SK-N-SH treated with all-trans-retinoic acid at 6 μM for 48 hours (cell line): ENCODE measurements around the gene RIC1.

Experiments
- ZC3H10 ChIP-seq: fragments of 250-450 bp; sonication (Bioruptor Pico); IDR thresholded peaks from 2 replicates; pipeline ENCODE4 v1.5.1; 2021; ENCODE audit warnings: mild to moderate bottlenecking, moderate library complexity
- ZFP30 ChIP-seq: fragments of 450-650 bp; formaldehyde crosslinking; IDR thresholded peaks from 2 replicates; pipeline ENCODE4 v1.5.0; 2022; ENCODE audit warnings: mild to moderate bottlenecking, moderate library complexity
- TF ChIP-seq, protein P1 (sequence below): fragments of 250-450 bp; sonication (Bioruptor Pico); IDR thresholded peaks from 2 replicates; pipeline ENCODE4 v1.8.0; 2021; ENCODE audit warnings: low read depth, mild to moderate bottlenecking, moderate library complexity, borderline replicate concordance
- TF ChIP-seq, protein P2 (sequence below): fragments of 250-450 bp; sonication (Bioruptor Pico); IDR thresholded peaks from 2 replicates; pipeline ENCODE4 v1.5.0; 2020; ENCODE audit warnings: mild to moderate bottlenecking, moderate library complexity

DNA sequence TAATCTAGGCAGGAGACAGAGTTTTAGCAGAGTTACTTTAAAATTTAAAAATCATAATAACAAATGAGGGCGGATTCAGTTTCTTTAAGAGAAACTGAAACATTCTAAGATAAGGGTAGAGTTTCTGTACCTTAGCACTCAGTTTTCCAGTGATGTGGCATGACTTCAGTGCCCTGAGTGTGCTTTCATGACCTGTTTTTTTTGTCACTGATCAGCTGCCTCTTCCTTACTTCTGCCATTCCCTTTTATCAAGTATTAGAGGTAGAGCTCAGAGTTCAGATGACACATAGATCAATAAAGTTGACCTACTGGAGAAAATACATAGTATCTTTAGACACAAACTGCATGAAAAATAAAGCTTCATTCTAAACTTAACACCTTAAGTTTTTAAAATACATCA lies 121.7 kb downstream of the RIC1 start:
- TF ChIP-seq, protein P1, sequence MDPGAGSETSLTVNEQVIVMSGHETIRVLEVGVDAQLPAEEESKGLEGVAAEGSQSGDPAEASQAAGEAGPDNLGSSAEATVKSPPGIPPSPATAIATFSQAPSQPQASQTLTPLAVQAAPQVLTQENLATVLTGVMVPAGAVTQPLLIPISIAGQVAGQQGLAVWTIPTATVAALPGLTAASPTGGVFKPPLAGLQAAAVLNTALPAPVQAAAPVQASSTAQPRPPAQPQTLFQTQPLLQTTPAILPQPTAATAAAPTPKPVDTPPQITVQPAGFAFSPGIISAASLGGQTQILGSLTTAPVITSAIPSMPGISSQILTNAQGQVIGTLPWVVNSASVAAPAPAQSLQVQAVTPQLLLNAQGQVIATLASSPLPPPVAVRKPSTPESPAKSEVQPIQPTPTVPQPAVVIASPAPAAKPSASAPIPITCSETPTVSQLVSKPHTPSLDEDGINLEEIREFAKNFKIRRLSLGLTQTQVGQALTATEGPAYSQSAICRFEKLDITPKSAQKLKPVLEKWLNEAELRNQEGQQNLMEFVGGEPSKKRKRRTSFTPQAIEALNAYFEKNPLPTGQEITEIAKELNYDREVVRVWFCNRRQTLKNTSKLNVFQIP (CRISPR knock-in tag): no peak
- TF ChIP-seq ZFP30 (CRISPR knock-in tag): no peak
- TF ChIP-seq, protein P2, sequence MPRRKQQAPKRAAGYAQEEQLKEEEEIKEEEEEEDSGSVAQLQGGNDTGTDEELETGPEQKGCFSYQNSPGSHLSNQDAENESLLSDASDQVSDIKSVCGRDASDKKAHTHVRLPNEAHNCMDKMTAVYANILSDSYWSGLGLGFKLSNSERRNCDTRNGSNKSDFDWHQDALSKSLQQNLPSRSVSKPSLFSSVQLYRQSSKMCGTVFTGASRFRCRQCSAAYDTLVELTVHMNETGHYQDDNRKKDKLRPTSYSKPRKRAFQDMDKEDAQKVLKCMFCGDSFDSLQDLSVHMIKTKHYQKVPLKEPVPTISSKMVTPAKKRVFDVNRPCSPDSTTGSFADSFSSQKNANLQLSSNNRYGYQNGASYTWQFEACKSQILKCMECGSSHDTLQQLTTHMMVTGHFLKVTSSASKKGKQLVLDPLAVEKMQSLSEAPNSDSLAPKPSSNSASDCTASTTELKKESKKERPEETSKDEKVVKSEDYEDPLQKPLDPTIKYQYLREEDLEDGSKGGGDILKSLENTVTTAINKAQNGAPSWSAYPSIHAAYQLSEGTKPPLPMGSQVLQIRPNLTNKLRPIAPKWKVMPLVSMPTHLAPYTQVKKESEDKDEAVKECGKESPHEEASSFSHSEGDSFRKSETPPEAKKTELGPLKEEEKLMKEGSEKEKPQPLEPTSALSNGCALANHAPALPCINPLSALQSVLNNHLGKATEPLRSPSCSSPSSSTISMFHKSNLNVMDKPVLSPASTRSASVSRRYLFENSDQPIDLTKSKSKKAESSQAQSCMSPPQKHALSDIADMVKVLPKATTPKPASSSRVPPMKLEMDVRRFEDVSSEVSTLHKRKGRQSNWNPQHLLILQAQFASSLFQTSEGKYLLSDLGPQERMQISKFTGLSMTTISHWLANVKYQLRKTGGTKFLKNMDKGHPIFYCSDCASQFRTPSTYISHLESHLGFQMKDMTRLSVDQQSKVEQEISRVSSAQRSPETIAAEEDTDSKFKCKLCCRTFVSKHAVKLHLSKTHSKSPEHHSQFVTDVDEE: no peak
- TF ChIP-seq ZC3H10 (CRISPR knock-in tag): no peak
